Measurements from ENCODE around the gene BICRA.
"Not testable (repeated sequence)": the region's sequence is repeated elsewhere in the genome, so short reads cannot be mapped to it uniquely, and the experiment has no call there.

Gene BICRA

DNA sequence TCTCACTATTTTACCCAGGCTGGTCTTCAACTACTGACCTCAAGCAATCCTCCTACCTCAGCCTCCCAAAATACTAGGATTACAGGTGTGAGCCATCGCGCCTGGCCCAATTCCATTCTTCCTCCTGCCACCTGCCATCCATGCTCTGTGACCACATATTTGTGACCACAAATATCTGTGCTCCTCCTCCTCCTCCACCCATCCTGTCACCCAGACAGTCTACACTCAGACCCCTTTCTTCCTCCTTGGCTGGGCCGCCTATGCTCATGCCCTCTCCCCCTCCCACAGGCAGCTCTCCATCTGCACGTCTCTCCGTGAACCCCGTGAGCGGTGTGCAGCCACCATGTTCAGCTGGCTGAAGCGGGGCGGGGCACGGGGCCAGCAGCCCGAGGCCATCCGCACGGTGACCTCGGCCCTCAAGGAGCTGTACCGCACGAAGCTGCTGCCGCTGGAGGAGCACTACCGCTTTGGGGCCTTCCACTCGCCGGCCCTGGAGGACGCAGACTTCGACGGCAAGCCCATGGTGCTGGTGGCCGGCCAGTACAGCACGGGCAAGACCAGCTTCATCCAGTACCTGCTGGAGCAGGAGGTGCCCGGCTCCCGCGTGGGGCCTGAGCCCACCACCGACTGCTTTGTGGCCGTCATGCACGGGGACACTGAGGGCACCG lies 107.5 kb downstream of the BICRA start:
- no peak for DNase-seq

DNA sequence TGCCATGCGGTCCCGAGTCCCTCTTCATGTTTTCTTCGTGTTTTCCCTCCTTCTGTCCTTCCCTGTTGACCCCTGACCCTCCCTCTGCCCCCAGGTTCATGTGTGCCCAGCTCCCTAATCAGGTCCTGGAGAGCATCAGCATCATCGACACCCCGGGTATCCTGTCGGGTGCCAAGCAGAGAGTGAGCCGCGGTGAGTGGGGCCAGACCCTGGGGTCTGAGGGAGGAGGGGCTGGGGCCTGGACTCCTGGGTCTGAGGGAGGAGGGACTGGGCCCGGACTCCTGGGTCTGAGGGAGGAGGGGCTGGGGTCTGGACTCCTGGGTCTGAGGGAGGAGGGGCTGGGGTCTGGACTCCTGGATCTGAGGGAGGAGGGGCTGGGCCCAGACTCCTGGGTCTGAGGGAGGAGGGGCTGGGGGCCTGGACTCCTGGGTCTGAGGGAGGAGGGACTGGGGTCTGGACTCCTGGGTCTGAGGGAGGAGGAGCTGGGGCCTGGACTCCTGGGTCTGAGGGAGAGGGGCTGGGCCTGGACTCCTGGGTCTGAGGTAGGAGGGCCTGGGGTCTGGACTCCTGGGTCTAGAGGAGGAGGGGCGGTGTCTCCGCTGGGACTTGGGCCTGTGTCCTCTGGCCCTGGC lies 109.6 kb downstream of the BICRA start:
- DNase-seq, result not testable (repeated sequence)

DNA sequence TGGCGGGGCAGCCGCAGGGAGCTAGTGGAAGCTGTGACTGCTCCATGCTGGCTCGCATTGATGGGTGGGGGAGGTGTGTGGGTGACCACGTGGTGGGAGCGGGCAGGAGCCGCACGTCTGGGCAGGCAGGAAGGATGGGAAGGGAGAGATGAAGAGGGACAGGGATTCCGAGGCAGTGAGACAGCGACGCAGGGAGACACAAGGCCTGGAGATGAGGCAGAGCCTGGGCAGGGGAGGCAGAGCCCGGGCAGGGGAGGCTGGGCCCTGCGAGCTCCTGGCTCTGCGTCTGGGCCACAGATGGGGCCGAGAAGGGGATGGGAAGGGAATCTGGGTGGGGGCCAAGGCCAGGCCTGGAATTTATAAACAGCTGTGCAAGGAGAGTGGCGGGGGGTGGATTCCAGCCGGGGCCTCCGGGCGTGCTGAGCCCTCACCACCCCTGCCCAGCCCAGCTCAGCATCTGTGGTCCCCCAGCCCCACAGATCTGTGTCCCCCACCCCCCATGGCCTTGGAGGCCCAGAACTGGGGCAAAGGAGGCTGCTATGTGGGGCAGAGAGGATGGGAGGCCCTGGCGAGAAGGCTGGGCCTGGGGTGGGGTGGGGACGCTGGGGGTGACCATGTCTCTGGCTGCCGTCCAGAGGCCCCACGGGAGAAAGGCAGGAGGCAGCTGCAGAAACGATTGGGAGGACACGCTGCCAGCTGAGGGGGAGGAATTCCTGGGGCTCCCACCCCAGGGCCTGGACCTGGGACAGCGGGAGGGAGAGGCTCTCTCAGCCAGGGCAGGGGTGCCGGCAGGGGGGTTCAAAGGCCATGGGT lies 110.3 kb downstream of the BICRA start:
- DNase-seq, result no peak

DNA sequence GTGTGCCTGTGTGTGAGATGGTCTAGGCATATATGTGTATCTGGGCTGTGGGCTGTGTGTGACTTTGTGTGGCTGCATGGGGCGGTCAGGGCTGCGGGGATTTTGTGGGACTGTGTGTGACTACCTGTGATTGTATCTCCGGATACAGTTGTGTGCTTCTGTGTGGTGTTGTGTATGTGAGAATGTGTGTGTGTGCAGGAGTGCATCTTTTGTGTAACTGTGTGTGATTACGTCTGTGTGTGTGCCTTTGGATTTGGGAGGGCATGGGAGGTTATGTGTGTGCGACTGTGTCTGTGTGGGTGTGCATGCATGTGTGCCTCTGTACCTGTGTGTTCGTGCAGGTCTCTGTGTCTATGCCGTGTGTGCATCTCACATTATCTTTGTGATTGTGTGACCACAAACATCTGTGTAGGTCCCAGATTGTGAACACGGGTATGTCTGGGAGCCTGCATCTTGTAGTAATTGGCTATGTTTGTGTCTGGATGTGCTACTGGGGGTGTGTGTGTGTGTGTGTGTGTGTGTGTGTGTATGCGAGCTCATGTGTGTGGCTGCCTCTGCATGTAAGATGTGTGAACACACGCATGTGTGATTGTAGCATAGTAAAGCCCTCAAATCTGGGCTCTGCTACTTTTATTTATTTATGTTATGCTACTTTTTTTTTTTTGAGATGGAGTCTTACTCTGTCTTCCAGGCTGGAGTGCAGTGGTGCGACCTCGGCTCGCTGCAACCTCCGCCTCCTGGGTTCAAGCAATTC lies 111.9 kb downstream of the BICRA start:
- no peak for DNase-seq

DNA sequence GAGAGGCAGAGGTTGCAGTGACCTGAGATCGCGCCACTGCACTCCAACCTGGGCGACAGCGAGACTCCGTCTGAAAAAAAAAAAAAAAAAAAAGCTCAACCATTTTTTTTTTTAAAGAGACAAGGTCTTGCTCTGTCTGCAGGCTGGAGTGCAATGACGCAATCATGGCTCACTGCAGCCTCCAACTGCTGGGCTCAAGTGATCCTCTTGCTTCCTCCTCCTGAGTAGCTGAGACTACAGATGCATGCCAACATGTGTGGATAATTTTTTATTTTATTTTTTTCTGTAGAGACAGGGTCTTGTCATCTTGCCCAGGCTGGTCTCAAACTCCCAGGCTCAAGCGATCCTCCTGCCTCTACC lies 114.6 kb downstream of the BICRA start:
- DNase-seq, result no peak

DNA sequence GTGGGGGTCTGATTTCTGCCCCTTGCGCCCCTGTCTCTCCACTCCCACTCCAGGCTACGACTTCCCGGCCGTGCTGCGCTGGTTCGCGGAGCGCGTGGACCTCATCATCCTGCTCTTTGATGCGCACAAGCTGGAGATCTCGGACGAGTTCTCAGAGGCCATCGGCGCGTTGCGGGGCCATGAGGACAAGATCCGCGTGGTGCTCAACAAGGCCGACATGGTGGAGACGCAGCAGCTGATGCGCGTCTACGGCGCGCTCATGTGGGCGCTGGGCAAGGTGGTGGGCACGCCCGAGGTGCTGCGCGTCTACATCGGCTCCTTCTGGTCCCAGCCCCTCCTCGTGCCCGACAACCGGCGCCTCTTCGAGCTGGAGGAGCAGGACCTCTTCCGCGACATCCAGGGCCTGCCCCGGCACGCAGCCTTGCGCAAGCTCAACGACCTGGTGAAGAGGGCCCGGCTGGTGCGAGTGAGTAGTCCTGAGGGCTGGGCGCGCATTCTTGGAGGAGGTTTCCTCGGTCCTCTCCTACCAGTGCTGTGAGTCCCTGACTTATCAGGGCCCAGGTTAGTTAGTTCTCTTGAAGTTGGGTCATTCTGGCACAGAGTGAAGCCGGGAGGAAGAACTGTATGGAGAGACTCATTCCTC lies 116.9 kb downstream of the BICRA start:
- no peak for DNase-seq

DNA sequence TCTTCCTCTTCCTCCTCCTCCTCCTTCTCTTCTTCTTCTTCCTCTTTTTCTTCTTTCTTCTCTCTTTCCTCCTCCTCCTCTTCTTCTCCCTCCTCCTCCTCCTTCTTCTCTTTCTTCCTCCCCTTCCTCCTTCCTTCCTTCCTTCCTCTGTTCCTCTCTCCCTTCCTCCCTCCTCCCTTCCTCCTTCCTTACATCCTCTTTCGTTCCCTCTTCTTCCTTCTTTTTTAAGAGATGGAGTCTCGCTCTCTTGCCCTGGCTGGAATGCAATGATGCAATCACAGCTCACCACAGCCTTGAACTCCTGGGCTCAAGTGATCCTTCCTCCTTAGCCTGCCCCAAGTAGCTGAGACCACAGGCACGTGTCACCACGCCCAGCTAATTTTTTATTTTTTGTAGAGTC lies 117.5 kb downstream of the BICRA start:
- DNase-seq, result no peak

DNA sequence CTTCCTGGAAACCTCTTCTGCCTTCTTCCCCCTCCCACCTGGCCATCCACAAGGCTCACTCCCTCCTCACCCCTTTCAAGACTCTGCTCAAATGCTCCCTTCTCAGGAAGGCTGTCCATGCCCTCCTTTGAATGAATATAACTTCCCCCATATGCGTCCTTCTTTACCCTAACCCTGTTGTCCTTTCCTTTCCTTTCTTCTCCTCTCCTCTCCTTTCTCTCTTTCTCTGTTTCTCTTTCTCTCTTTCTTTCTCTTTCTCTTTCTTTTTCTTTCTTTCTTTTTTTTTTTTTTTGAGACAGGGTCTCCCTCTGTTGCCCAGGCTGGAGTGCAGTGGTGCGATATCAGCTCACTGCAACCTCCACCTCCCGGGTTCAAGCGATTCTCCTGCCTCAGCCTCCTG lies 119.4 kb downstream of the BICRA start:
- not testable (repeated sequence) for DNase-seq

DNA sequence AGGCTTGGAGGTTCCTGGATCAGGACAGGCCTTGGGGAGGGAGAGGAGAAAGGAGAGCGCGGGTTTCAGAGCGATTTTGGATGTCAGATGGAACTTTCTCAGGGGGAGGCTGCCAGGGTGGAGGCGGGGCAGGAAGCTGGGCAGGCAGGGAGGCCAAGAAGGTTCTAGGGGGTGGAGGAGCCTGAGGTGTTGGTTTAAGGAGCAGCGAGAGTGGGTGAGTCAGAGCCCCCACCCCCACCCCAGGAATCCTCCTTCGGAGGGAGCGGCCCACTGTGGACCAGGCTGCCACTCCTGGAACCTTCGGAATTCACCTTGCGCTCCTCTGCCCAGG lies 120.5 kb downstream of the BICRA start:
- DNase-seq, result no peak

DNA sequence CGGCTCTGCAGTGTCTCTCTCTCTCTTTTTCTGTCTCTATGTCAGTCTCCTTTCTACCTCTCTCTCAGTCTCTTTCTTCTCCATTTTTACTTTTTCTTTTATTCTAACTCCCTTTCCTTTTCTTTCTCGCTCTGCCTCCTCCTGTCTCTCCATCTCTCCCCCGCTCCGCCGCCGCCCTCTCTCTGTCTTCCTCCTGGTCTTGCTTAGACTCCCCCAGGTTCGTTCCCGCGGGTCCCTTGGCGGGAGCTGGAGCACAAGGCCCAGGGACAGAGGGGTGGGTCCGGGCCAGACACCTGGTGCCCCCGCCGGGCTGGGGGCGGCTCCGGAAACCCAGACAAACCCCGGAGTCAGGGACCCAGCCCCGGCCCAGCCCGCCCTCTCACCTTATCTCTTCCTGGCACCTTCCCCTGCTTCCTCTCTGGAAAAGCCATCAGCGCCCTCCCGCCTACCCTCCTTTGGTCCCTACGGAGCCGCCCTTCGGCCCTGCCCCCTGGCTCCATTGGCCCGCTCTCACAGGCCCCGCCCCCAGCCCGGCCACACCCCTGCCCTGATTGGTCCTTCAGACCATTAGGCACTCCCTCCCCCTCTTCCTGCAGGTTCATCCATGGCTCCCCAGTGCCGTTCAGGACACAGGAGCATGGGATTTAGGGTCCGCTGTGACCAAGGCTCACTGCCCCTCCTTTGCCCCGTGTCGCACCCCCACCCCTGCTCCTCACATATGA lies 121.0 kb downstream of the BICRA start:
- DNase-seq, result peak; percentile 62

DNA sequence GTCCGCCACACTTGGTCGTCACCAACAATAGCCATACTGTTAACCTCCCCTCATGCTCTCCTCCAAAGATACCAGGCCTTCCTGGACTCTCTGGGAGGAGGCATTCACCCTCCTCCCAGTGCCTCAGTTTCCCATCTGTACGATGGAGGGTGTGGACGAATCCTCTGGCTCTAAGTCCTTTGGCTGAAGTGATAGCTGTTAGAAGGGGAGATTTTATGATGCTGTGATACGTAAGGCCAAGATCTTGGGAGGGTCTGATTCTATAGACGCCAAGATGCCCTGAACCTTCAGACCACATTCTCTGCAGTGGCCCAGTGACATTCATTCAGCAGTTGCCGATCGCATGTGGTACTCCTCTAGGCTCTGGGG lies 121.6 kb downstream of the BICRA start:
- DNase-seq, result no peak

DNA sequence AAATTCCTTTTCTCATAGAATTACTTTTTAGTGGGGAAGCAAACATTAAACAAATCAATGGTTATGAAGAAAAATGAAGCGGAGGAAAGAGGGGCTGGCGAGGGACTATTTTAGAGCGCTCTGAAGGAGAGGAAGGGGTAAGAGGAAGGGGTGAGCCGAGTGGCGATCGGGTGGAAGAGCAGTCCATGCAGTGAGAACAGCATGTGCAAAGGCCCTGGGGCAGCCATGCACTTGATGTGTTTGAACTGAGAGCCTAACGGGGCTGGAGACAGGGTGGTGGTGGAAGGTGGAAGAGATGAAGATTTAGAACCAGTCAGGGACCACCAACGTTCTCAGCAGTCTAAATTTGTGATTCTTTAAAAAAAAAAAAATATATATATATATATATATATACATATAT lies 122.0 kb downstream of the BICRA start:
- no peak for DNase-seq

DNA sequence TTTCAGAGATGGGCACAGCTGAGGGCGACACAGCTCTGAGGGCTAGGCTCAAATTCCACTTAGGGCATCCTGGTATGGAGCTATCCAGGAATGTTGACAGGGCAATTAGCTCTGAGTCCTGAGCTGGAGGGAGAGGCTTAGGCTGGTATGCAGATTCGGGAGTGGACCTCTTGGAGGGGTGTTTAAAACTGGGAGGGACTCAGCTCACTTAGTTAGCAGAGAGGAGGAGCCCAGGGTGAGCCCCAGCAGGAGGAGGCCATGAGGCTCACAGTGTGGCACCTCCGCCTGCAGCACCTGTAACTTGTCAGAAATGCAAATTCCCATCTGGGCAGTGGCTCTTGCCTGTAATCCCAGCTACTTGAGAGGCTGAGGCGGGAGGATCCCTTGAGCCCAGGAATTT lies 126.2 kb downstream of the BICRA start:
- DNase-seq, result no peak

DNA sequence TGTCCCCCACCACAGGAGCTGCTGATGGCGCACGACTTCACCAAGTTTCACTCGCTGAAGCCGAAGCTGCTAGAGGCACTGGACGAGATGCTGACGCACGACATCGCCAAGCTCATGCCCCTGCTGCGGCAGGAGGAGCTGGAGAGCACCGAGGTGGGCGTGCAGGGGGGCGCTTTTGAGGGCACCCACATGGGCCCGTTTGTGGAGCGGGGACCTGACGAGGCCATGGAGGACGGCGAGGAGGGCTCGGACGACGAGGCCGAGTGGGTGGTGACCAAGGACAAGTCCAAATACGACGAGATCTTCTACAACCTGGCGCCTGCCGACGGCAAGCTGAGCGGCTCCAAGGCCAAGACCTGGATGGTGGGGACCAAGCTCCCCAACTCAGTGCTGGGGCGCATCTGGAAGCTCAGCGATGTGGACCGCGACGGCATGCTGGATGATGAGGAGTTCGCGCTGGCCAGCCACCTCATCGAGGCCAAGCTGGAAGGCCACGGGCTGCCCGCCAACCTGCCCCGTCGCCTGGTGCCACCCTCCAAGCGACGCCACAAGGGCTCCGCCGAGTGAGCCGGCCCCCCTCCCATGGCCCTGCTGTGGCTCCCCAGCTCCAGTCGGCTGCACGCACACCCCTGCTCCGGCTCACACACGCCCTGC lies 132.1 kb downstream of the BICRA start:
- no peak for DNase-seq

DNA sequence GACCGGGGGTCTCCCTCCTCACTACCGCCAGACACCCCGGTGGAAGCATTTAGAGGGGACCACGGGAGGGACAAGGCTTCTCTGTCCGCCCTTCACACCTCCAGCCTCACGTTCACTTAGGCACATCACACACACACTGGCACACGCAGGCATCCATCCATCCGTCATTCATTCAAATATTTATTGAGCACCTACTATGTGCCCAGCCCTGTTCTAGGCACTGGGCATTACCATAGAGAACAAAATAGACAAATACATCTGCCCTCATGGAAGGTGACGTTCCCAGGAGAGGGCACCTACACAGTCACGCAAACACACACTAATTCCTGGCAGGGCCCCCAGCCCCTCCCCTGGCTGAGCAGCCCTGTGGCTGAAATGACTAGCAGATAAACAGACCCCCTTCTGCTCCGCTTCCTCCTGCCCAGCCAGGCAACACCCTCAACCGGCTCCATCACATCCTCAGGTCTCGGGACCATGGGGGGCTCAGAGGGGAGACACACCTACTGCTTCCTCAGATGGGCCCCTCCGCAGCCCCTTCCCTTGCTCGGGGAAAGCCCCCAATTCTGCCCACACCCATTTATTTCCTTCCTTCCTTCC lies 132.7 kb downstream of the BICRA start:
- no peak for DNase-seq

DNA sequence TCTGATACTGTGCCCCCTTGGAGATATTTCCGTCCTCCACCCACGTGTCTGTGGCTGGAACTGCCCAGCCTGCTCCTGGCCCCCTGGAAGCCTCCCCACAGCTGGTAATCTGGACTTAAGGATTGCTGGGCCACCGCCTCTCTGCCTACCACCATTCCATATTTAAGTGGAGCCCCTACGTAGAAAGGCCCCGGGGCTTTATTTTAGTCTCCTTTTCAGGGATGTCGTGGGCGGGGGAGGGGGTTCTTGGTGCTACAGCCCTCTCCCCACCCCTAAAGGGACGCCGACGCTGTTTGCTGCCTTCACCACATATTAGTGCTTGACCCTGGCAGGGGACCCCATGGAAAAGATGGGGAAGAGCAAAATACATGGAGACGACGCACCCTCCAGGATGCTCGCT lies 133.7 kb downstream of the BICRA start:
- DNase-seq, result no peak

DNA sequence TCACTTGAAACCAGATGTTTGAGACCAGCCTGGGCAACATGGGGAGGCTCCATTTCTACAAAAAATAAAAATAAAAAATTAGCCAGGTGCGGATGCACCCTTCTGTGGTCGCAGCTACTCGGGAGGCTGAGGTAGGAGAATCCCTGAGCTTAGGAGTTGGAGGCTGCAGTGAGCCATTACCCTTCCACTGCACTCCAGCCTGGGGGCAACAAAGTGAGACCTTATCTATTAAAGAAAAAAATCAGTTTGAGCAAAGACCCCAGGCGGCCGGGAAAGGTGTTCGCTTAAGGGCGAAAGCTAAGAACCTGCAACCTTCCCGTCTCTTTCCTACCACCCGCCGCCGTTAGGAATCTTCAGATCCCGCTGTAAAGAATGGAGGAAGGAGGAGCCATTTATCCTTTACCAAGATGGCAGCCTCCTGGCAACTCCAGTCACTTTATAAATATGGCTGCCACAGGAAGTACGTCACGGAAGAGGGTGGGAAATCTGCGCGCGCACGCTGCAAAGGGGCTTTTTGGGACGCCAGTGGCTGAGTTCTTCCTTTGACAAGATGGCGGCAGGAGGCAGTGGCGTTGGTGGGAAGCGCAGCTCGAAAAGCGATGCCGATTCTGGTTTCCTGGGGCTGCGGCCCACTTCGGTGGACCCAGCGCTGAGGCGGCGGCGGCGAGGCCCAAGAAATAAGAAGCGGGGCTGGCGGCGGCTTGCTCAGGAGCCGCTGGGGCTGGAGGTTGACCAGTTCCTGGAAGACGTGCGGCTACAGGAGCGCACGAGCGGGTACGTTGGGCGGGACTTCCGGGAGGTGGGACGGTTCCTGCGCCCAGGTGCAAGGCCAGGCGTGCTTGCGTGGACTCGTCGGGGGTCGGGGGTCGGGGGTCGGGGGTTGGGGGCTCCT lies 136.3 kb downstream of the BICRA start, which contains the start of gene NOP53:
Gene NOP53, plus strand, starts transcription at position 537 of the 892 bp plus-strand sequence. Its CDS starts 14 bp downstream, at position 551.
- DNase-seq, result peak; percentile 93

DNA sequence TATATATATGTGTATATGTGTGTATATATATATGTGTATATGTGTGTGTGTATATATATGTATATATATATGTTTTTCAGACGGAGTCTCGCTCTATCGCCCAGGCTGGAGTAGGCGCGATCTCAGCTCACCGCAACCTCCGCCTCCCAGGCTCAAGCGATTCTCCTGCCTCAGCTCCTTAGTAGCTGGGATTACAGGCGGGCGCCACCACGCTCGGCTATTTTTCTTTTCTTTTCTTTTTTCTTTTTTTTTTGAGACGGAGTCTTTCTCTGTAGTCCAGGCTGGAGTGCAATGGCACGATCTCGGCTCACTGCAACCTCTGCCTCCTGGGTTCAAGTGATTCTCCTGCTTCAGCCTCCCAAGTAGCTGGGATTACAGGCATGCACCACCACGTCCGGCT lies 137.2 kb downstream of the BICRA start:
- not testable (repeated sequence) for DNase-seq

DNA sequence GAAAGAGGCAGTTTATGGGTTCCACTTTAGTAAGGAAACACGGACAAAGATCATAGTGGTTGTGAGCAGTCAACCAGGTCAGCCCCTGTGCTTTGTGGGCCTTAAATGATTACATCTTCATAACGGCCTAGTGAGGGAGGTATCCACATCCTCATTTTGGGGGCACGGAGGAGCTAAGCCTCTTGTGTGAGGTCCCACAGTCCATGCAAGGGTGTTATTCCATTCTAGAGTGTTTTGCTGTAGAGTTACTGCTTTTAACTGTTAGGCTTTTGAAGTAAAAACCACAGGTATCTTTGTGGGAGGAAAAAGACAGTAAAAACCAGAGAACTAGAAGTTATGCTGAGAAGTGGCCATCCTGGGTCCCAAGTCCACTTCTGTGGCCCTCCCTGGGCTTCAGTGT lies 140.4 kb downstream of the BICRA start:
- no peak for DNase-seq

DNA sequence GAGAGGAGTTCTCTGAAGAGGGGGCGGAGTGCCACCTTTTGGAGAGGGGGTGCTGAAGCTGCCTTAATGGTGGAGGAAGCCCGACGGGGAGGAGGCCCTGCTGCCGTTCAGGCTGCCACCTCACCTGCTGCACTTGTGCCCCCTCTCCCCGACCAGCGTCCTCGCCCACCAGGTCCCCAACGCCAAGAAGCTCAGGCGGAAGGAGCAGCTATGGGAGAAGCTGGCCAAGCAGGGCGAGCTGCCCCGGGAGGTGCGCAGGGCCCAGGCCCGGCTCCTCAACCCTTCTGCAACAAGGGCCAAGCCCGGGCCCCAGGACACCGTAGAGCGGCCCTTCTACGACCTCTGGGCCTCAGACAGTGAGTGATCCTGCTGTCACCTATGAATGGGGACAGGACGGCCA lies 141.8 kb downstream of the BICRA start:
- no peak for DNase-seq
